Coronary artery (tissue), 2 donors: ENCODE measurements around the gene TMOD3.

Experiments
- DNase-seq: peaks from one replicate; pipeline ENCODE4 v3.0.0-alpha.2; 2017; ENCODE audit warnings: low spot score
- H3K27ac ChIP-seq, 2 donors: fragments of 200-600 bp; sonication (generic); one replicate each; pipeline ENCODE4 v1.5.1; 2016 to 2019
- H3K4me3 ChIP-seq: fragments of 200-600 bp; sonication (generic); 2 replicates; pipeline ENCODE4 v1.5.1; 2016; ENCODE audit warnings: mild to moderate bottlenecking, moderate library complexity
- CTCF ChIP-seq: fragments of 200-600 bp; sonication (generic); IDR thresholded peaks from one replicate; pipeline ENCODE4 v1.5.1; 2019; ENCODE audit warnings: antibody characterized with exemption

Gene TMOD3

DNA sequence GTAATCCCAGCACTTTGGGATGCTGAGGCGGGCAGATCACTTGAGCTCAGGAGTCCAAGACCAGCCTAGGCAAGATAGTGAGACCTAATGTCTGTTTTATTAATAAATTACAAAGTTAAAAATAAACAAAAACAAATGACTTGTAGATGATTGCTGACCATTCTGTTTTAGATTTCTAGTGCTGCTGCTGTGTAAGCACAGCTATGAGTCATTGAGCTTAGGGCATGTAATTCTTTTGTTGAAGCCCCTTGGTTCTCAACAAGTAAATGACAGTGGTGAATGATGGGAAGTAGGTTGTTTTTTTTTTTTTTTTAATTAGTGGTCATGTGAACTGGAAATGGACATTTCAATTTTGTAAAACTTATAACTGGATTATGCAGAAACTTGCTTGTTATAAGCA, 78.9 kb downstream of the TMOD3 start:
- no peak for TF ChIP-seq CTCF
- H3K27ac ChIP-seq, result no peak overlapping the region
- no peak for DNase-seq
- no peak overlapping the region for H3K4me3 ChIP-seq

DNA sequence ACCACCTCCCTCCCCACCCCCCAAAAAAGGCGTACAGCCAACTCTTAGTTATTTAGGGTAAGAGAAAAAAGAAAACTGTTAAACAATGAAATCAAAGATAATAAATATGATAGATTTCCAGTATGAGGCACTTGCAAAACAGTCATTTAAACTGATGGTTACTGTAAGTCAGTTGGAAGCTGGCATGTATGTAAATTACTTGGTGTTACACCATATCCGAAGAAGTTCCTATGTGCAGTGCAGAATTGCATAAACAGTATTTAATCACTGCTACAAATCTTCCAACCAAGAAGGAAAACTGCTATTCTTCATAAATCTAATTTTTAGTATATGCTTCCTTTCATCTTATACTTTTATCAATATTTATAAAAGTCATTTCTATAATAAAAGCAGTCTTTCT, 80.1 kb downstream of the TMOD3 start:
- no peak for TF ChIP-seq CTCF
- DNase-seq, result no peak
- Histone ChIP-seq H3K4me3 (no peak overlapping the region), H3K27ac (no peak overlapping the region)

GRCh38 chr15:51912528-51912927, 83.1 kb downstream of the TMOD3 start:
- no peak for DNase-seq
- Histone ChIP-seq H3K27ac (no peak overlapping the region), H3K4me3 (no peak overlapping the region)
- TF ChIP-seq CTCF, result no peak

- no peak overlapping the region for H3K4me3 ChIP-seq
- no peak for TF ChIP-seq CTCF
- DNase-seq, result no peak
- H3K27ac ChIP-seq, result no peak overlapping the region
These were observed 88.0 kb downstream of the TMOD3 start for GRCh38 chr15:51917493-51917892.

GRCh38 chr15:51924156-51925068, 95.0 kb downstream of the TMOD3 start:
- Histone ChIP-seq H3K4me3 (no peak overlapping the region), H3K27ac (no peak overlapping the region)
- TF ChIP-seq CTCF, result no peak
- DNase-seq, result no peak

- no peak overlapping the region for H3K27ac ChIP-seq
- TF ChIP-seq CTCF, result no peak
- H3K4me3 ChIP-seq, result no peak overlapping the region
- no peak for DNase-seq
These were observed 97.4 kb downstream of the TMOD3 start for GRCh38 chr15:51926809-51927208.

DNA sequence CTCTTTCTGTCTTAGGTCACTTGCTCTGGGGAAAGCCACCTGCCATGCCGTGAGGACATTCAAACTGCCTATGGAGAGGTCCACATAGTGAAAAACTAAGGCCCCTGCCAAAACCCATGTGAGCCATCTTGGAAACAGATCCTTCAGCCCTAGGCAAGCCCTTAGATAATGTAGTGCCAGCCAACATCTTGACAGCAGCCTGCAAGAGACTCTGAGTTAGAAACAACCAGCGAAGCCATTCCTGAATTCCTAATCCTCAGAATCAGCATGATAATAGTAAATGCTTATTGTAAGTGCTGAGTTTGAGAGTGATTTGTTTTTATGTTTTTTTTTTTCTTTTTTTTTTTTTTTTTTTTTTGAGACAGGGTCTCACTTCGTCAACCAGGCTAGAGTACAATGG, 101.6 kb downstream of the TMOD3 start:
- Histone ChIP-seq H3K4me3 (no peak overlapping the region), H3K27ac (no peak overlapping the region)
- DNase-seq, result no peak
- no peak for TF ChIP-seq CTCF
